HG02938 (cell line): ENCODE measurements around the gene INPP4B.

Experiments used
- ATAC-seq: cut with Tn5 transposase; IDR thresholded peaks from one replicate; pipeline ENCODE4 v1.9.1; 2021; ENCODE audit warnings: mild to moderate bottlenecking, moderate library complexity; ENCODE audit not compliant: unreplicated experiment

INPP4B gene

DNA sequence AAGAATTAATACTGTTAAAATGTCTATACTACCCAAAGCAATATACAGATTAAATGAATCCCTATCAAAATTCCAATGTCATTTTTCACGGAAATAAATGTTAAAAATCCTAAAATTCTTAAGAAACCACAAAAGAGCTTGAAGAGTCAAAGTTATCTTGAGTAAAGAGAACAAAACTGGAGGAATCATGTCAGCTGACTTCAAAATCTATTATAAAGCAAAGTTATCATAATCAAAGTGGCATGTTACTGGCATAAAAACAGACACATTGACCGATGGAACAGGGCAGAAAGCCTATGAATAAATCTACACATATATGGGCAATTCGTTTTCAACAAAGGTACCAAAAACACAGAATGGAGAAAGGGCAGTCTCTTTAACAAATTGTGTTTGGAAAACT is 579.0 kb downstream of the INPP4B start:
- ATAC-seq: no peak

DNA sequence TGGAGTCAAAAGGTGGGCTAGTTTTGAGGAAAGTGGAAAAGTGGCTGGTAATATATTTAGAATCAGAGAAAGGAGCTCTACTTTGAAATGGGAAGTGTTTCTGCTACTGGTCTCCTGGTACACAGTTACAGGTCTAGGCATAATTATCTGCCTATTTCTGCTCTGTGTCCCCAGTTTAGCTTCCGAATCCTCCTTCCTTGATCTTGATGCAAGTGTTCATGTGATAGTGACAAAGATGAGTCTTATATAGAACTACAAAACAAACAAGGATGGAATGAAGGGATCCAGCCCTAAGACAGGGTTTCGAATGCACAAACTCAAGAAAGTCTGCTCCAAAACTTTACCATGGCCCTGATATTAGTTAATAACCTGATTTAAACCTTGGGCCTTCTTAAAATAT is 580.2 kb downstream of the INPP4B start:
- ATAC-seq: no peak

DNA sequence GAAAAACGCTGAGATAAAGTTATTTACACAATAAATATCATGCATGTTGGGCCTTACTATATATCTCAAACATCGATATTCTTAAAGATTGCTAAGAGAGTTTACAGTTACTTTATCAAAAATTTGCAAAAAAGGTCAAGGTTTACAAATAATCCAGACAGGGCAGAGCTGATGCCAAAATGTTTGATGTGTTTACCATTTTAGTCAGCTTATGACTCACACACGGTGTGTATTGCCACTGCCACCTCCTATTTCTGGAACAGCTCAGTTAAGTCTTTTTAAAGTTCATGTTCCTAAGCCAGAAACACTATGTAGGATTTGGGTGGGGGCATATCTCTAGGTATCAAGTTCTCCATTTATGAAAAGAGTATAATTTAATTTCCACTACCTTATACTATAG is 580.6 kb downstream of the INPP4B start:
- ATAC-seq: no peak

DNA sequence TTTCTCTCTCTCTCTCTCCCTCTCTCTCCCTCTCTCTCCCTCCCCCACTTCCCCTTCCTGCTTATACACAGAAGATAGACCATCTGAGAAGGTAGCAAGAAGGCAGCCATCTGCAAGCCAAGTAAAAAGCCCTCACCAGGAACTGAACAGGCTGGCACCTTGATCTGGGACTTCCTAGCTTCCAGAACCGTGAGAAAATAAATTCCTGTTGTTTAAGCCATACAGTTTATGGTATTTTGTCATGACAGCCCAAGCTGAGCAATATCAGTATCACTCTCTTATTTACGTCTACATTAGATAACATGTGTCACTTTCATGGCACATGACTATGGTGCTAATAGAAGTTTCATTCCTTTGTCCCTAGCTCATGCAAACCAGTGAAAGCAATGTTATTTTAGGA is 581.1 kb downstream of the INPP4B start:
- ATAC-seq: no peak

DNA sequence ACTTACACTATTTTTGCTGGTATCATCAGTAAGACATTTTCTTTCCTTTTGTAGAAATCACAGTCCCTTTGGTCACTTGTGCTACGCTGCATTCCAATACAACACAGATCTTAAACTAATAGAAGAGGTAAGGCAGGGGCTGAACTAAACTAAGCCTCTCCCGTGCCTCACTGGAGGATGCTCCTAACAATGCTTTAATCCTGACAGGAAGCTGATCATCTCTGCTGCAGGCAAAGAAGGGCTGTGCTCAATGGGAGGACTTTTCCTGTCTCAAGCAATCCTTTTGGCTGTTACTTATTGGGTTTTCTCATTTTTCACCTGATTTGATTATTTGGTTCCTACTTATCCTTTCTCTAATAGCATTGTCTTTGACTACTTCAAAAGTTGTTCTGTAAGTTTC is 583.1 kb downstream of the INPP4B start:
- ATAC-seq: no peak

DNA sequence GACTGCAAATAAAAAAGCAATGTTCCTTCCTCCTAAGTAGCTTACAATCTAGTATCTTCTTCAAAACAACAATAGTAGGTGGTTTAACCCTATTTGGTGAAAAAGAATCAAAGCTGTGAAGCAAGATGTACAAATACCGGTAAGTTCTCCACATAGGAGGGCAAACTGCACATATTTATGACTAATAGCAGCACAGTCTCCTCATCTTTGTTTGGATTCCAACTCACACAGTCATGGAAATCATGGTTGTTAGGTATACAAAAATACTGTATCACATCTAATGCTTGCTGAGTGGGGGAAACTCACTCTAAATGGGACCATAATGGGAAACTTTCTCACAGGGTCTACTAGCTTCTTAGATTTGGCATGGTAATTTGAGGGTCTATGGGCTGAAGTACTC is 597.2 kb downstream of the INPP4B start:
- ATAC-seq: no peak

DNA sequence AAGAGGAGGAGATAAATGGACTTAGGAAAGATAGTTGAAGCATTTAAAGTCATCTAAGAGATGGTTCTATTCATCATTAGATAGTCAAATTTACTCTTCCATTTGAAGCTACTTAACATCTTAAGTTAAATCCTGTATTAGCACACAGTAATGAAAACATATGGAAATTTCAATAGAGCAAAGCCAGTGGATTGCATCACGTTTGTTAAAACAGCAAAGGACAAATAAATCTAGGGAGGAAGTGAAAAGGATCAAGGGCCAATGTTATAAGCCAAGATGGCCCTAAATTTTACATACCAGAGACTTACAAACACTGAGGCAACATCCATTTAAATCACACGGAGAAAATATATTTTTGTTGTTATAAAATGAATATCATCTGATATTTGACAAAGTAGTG is 602.8 kb downstream of the INPP4B start:
- ATAC-seq: no peak

DNA sequence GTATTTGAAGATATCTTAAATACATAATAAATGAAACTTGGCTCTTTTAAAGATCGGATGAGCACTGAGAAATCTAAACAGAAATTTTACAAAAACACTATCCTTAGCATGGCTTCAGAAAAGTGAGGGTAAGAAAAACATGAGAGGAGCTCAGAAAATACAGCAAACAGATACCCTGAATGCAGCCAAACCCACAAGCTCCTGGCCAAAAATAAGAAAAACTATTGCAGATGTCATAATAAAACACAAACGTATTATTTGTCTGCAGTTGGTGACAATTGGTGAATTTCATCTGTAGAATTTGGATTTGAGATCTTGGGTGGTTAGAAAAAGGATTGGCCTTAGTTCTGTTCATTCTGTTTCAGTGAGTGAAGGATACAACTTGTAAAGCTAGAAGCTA is 603.9 kb downstream of the INPP4B start:
- ATAC-seq: no peak

DNA sequence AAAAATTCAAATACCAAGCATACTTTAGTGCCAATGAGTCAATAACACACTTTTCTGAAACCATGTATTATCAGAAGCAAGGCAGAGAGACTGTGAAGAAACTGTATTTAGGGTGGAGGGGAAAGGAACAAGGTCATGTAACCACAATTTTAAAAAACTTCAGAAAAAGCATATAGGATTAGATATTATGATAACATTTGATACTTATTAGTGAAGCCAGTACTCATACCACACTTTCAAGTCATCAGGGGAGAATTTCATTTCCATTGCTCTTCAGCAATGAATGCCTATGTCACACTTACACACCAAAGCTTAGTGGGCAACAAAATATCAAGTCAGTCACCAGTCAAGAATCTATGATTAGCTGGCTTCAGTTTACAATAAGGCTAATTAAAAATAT is 607.5 kb downstream of the INPP4B start:
- ATAC-seq: no peak

DNA sequence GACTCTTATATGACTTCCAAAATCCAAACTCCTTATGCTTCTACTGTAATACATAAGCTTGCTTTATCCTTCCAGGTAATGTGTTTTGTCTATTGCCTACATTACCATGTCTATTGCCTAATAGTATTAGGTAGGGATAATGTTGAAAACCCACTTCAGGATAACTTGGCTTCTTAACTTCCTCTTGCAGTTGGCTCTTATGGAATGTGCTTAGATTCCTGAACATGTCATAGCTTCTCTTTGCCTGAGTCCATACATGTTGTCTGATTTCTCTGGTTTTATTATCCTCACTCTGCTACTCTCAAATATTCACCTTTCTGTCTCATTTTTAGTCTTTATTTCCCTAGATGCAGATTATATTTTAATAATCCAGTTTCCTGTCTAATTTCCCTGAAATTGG is 609.8 kb downstream of the INPP4B start:
- no peak for ATAC-seq

DNA sequence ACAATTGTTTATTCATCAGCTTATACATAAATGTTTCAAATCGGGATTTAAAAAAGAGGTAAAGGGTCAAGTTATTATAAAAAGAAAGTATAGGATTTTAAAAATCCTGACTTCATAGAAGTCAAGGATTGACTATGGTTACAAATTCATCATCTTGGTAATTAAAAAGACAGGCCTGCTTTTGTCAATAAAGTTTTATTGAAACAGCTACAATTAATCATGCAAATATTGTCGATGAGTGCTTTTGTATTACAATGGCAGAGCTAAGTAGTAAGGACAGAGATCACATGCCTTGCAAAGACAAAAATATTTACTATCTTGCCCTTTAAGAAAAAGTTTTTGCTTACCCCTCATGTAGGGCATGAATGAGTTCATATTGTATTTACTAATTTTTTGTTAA is 614.3 kb downstream of the INPP4B start:
- ATAC-seq: no peak

DNA sequence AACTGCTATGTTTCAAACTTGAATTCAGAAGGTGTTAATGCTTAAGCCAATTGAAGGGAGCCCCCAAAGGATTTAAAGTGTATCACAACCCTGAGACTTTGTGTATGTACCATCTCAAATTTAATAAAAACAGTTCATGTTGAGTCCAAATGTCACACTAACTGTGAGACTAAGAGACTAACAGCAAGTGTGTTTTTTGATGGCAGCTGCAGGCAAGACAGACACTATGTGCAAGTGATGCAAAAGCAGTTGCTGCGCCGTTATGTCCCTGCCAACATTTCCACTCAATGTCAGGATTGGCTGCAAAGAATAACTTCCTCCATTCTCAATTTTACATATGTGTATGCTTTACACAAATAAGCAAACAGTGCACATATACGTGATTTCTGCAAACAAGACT is 615.1 kb downstream of the INPP4B start:
- no peak for ATAC-seq

DNA sequence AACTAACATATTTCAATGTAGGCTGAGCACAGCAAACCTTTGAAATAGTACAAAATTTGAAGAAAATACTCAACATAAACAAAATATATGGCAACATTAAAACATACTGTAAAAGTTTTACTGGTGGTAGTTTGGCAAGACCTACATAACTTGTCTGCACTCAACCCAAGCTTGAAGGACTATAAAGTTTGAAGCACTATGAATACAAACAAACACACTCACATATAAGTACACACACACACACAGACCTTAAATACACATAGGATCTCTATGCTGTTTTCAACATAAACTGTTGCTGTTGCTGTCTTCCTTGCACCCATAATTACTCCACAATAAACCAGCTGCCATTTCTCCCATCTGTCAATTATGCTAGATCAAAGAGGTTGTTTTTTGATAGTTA is 620.1 kb downstream of the INPP4B start:
- no peak for ATAC-seq

DNA sequence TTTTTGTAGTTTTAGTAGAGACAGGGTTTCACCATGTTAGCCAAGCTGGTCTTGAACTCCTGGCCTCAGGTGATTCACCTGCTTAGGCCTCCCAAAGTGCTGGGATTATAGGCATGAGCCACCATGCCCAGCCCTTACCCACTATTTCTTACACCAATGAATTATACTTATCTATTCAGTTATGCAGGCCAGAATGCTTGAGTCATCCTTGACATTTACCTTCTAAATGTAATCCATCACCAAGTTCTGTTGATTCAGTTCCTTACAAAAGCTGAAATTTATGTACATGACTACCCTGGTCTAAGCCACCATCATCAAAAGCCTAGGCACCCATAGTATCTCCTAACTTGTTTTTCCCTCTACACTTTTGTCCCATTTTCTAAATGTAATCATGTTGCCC is 624.0 kb downstream of the INPP4B start:
- ATAC-seq: no peak

DNA sequence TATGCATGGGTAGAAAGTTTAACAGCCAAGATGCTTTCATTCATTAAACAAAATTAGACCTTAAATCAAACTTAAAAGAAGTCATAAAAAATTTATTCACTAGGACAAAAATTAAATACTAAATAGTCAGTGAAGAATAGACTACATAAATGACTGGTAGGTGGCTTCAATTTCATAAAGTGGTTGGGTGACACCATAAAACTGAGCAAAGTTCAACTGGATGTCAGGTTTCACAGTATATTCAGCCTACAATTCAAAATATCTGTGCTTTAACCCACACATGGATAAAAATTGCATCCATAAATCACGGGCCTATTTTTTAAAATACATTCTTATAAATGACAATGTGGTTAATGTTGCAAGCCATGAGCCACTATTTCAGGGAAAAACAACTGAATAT is 627.4 kb downstream of the INPP4B start:
- ATAC-seq: no peak

DNA sequence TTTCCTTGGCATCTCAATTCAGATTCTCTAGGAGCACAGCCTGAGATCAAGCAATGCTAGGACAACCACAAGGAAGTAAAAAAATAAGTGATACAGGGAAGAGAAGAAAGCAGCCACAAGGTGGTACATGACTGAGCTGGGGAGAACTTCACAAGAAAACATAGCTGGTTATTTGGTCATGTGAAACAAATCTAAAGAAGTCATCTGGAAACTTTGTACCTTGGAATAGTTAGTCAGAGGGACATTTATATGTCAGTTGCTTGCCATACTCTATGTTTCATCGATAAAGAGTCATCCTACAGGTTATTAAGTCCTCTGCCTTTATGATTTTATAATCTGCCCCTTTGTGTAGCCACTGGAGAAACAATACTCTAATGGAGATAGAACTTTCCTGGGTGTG is 634.7 kb downstream of the INPP4B start:
- no peak for ATAC-seq

DNA sequence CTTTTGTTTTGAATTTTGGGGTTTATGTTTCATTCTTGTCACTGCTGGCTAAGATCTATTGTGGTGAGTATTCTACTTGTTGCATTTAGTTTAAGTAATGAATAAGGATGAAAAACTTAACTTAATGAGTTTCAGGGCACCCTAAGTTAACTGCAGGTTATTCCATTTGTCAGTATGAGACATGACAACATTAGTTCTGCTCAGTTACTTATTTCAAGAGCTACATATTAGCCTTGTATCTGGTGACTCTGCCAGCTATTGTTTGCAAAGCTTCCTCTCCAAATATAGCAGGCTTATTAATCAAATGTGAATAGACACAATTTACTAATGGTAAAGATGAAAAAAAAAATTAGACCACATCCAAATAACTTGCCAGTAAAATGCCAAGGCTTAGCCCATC is 642.6 kb downstream of the INPP4B start:
- ATAC-seq: no peak

DNA sequence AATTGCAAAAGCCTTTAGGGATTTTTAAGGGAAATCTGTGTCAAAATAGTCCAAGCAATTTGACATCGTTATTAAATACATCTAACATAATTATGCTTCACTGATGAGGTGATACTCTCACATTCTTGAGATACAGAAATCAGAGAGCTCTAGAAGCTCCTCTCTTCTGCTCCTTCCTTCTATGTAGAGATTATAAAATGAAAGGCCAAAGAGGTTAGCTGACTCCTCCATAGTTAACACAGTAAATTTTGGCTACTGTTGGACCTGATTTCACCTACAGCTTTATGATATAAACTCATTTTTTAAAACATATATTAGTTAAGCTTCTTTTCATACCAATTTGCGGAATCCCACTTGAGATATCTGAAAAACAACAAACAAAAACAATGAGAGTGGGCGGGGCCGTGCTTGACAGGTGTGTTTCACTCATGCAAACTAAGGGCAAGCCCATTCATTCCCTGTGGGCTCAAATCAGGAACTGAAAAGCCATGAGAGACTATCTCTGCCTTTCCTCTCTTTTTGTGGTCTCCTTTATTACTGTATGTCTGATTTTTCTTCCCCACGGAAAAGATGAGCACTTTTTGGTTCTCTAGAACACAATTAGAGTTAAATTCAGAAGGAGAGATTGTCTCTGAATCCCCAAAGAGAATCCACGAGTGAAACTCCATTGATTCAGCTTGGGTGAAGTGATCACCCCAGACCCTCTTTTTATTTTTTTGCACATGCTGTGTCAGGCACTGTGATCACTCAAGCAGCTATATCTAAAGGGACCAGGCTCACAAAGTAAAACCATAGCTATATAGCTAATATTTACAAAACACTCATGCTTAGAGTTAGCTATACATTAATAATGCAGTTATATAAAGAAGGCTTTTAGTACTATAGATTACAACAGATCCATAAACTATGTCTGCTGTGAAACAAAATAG is 643.4 kb downstream of the INPP4B start:
- peak; percentile 62 for ATAC-seq

DNA sequence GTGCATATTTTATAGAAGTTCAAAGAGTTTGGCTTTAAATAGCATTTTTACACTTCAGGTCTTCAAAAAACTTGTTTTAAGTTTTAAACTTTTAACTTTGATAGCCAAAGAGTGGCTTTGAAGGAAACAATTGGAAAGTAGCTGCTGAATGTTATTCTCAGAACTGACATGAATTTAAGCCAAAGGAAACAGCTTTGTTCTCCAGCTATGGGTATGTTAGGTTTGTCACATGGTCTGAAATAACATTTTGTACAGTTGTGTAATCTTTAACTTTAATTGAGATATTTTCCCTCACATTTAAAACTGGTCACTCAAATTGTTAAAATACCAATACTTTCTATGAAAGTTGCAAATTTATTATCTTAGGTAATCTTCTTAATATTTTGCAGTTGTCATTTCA is 645.1 kb downstream of the INPP4B start:
- ATAC-seq: no peak

DNA sequence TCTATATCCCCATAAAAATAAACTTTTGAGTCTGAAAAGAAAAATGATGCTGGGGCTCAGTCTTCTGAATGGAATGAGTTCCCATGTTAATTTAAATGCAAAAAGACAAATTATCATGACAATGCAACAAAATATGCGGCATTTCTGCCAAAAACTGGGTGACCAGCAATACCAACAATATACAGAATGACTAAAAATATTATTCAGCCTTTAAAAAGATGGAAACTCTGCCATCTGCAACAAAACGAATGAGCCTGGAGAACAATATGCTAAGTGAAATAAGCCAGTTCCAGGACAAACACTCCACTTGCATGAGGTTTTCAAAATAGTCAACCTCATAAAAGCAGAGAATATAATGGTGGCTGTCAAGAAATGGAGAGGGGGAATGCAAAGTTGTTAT is 651.2 kb downstream of the INPP4B start:
- ATAC-seq: no peak

DNA sequence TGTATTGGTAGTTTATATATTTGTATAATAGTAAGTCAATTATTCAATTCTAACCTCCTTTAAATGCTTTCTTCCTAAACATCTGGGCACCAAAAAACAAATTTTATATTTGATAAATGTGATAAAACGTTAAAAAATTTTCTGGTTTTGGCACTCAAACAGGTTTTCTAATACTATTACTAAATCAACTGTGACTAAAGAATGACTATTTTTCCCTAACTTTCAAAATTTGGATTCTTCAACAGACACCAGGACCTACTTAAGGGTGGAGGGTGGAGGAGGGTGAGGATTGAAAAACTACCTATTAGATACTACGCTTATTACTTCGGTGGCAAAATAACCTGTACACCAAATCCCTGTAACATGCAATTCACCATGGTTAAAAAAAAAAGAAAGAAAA is 654.2 kb downstream of the INPP4B start:
- no peak for ATAC-seq

DNA sequence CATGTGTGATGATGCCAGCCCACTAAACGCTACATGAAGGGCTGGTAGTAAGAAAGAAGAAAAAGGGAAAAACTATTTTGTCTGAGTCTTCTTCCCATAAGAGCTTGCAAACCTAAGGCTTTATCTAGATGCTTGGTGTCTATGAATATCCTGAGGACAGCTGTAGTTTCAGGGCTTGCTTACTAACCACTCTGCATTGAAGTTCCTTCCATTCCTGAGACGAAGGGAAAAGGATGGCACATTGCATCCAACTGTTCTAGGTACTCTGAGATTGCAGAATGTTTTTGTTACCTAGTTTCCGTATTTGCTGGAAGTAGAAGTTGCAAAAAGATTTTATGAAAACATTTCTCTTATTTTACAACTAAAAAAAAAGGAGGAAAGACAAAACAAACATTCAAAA is 665.1 kb downstream of the INPP4B start:
- no peak for ATAC-seq

DNA sequence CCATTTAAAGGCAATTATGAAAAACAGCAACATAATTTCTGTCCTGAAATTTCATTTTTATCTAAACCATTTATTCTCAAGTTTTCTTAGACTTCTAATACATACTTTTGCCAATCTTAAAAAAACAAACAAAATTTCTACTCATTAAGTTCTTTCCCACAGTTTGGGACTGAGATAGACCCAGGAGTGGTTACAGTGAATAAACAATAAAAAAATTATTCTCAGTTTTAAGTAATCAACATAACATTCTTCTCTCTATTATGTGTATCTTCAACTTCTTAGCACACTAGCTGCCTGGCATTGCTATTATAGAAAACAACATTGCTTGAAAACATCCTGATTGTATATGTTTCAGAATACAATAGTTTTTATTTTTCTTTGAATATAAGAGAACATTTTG is 676.9 kb downstream of the INPP4B start:
- no peak for ATAC-seq
